IMR-90 (cell line): ENCODE measurements around the gene ZNF575. TPM values are rescaled to one million over a fixed set of nuclear protein-coding genes. Genes with fewer than 3 reads are reported as not detected.

ENCODE experiments used
- ATAC-seq: fragments of 200-7000 bp; cut with Tn5 transposase; 2 replicates; pipeline ENCODE4 v1.9.1; 2020; ENCODE audit warnings: low read depth, mild to moderate bottlenecking, moderate library complexity
- BruUV-seq: library from RNA; stranded (reverse); fragments of 400-500 nt; replicated peaks from 2 replicates; lab custom pipeline; 2021; lab: Mats Ljungman, UMichigan
- CTCF ChIA-PET: fragments of 300-600 bp; formaldehyde crosslinking; extraction: SDS; loops from one replicate; lab custom pipeline; 2021; ENCODE audit warnings: antibody characterized with exemption; lab: Yijun Ruan, JAX
- POLR2A ChIA-PET: fragments of 300-600 bp; sonication (Branson Sonifier 250); formaldehyde crosslinking; loops from one replicate; lab custom pipeline; 2022; ENCODE audit warnings: antibody characterized with exemption; ENCODE audit not compliant: unreplicated experiment; lab: Charles Lee
- DNase-seq: peaks from one replicate; pipeline ENCODE4 v3.0.0; 2013
- H2AFZ ChIP-seq: replicated peaks from 2 replicates; pipeline ENCODE3; 2013; ENCODE audit warnings: low read length, mild to moderate bottlenecking; ENCODE audit not compliant: poor library complexity
- H2AK5ac ChIP-seq: 2 replicates; pipeline ENCODE4 v1.6.1; 2013; ENCODE audit warnings: low read depth, low read length, inconsistent platforms
- H2AK9ac ChIP-seq: replicated peaks from 2 replicates; pipeline ENCODE3; 2013; ENCODE audit warnings: mild to moderate bottlenecking, low read depth, low read length, moderate library complexity; ENCODE audit not compliant: poor library complexity
- H2BK120ac ChIP-seq: 2 replicates; pipeline ENCODE4 v1.6.1; 2013; ENCODE audit warnings: low read depth, low read length, inconsistent platforms
- H2BK15ac ChIP-seq: 3 replicates; pipeline ENCODE4 v1.6.1; 2013; ENCODE audit warnings: low read depth, low read length, inconsistent platforms
- H2BK20ac ChIP-seq: 2 replicates; pipeline ENCODE4 v1.6.1; 2013; ENCODE audit warnings: low read depth, mild to moderate bottlenecking, inconsistent platforms, low read length, moderate library complexity
- H2BK5ac ChIP-seq: 2 replicates; pipeline ENCODE4 v1.6.1; 2013; ENCODE audit warnings: mild to moderate bottlenecking, low read depth, low read length, inconsistent platforms; ENCODE audit not compliant: poor library complexity, severe bottlenecking
- H3K14ac ChIP-seq: replicated peaks from 2 replicates; pipeline ENCODE4 v1.6.1; 2013; ENCODE audit warnings: low read depth, low read length, inconsistent platforms
- H3K18ac ChIP-seq: 2 replicates; pipeline ENCODE4 v1.6.1; 2013; ENCODE audit warnings: low read depth, low read length, control low read depth
- H3K23ac ChIP-seq: 2 replicates; pipeline ENCODE4 v1.6.1; 2013; ENCODE audit warnings: low read depth, low read length, inconsistent platforms
- H3K27ac ChIP-seq: 2 replicates; pipeline ENCODE4 v1.5.1; 2013; ENCODE audit warnings: mild to moderate bottlenecking, control low read depth, low read length; ENCODE audit not compliant: insufficient read depth
- H3K27me3 ChIP-seq: 2 replicates; pipeline ENCODE4 v1.6.1; 2013; ENCODE audit warnings: low read length; ENCODE audit not compliant: control insufficient read depth, insufficient read depth
- H3K36me3 ChIP-seq: 2 replicates; pipeline ENCODE4 v1.6.1; 2013; ENCODE audit warnings: low read length, mixed read lengths; ENCODE audit not compliant: control insufficient read depth, insufficient read depth
- H3K4ac ChIP-seq: 2 replicates; pipeline ENCODE4 v1.6.1; 2013; ENCODE audit warnings: low read depth, low read length, inconsistent platforms
- H3K4me1 ChIP-seq: 2 replicates; pipeline ENCODE4 v1.6.1; 2013; ENCODE audit warnings: low read length, mixed read lengths; ENCODE audit not compliant: control insufficient read depth, insufficient read depth
- H3K4me2 ChIP-seq: 2 replicates; pipeline ENCODE4 v1.6.1; 2013; ENCODE audit warnings: low read depth, mild to moderate bottlenecking, control low read depth, low read length, moderate library complexity
- H3K4me3 ChIP-seq: 2 replicates; pipeline ENCODE4 v1.5.1; 2013; ENCODE audit warnings: low read depth, mild to moderate bottlenecking, control low read depth, low read length, moderate library complexity; ENCODE audit not compliant: insufficient read depth
- H3K56ac ChIP-seq: 2 replicates; pipeline ENCODE4 v1.6.1; 2013; ENCODE audit warnings: low read length, inconsistent platforms; ENCODE audit not compliant: insufficient read depth; ENCODE audit errors: extremely low read depth
- H3K79me1 ChIP-seq, 2 experiments: 2 replicates each; pipeline ENCODE4 v1.6.1; 2013; ENCODE audit warnings: low read length in 2 of 2, inconsistent platforms in 1 of 2, low read depth in 1 of 2
- H3K9ac ChIP-seq: 2 replicates; pipeline ENCODE4 v1.6.1; 2013; ENCODE audit warnings: low read depth, low read length, control low read depth
- H3K9me1 ChIP-seq: 2 replicates; pipeline ENCODE4 v1.6.1; 2013; ENCODE audit warnings: low read length, inconsistent platforms; ENCODE audit not compliant: insufficient read depth
- H3K9me3 ChIP-seq: 2 replicates; pipeline ENCODE4 v1.6.1; 2013; ENCODE audit warnings: low read length; ENCODE audit not compliant: control insufficient read depth, insufficient read depth
- H4K20me1 ChIP-seq: 2 replicates; pipeline ENCODE4 v1.6.1; 2013; ENCODE audit warnings: low read length, inconsistent platforms; ENCODE audit not compliant: insufficient read depth
- H4K5ac ChIP-seq: 2 replicates; pipeline ENCODE4 v1.6.1; 2013; ENCODE audit warnings: mild to moderate bottlenecking, low read depth, low read length, control low read depth
- H4K8ac ChIP-seq, 2 experiments: 2 replicates each; pipeline ENCODE4 v1.6.1; 2013; ENCODE audit warnings: low read depth in 2 of 2, low read length in 2 of 2, control low read depth in 1 of 2, inconsistent platforms in 1 of 2
- H4K91ac ChIP-seq: 2 replicates; pipeline ENCODE4 v1.6.1; 2013; ENCODE audit warnings: low read depth, low read length, inconsistent platforms; ENCODE audit not compliant: insufficient read depth
- BHLHE40 ChIP-seq: fragments of 150-350 bp; IDR thresholded peaks from 2 replicates; pipeline ENCODE4 v1.6.1; 2016; ENCODE audit warnings: mild to moderate bottlenecking, low read depth, low read length
- CEBPB ChIP-seq: IDR thresholded peaks from 2 replicates; pipeline ENCODE4 v1.6.1; 2012; ENCODE audit warnings: low read depth, low read length, improper control_type of control experiment
- CHD1 ChIP-seq: IDR thresholded peaks from 2 replicates; pipeline ENCODE4 v1.6.1; 2012; ENCODE audit warnings: low read depth, low read length, improper control_type of control experiment
- CTCF ChIP-seq: conservative IDR thresholded peaks from 2 replicates; pipeline ENCODE4 v1.5.1; 2012; ENCODE audit warnings: mild to moderate bottlenecking, low read depth, low read length, improper control_type of control experiment
- MAFK ChIP-seq: IDR thresholded peaks from 2 replicates; pipeline ENCODE4 v1.6.1; 2012; ENCODE audit warnings: low read depth, low read length, improper control_type of control experiment
- MAZ ChIP-seq: IDR thresholded peaks from 2 replicates; pipeline ENCODE4 v1.6.1; 2012; ENCODE audit warnings: low read depth, mild to moderate bottlenecking, low read length, improper control_type of control experiment, moderate library complexity, borderline replicate concordance
- MXI1 ChIP-seq: IDR thresholded peaks from 2 replicates; pipeline ENCODE4 v1.6.1; 2012; ENCODE audit warnings: low read depth, mild to moderate bottlenecking, low read length, moderate library complexity, borderline replicate concordance
- NFE2L2 ChIP-seq: fragments of 150-350 bp; IDR thresholded peaks from 2 replicates; pipeline ENCODE4 v1.6.1; 2016; ENCODE audit warnings: low read depth, mild to moderate bottlenecking, low read length
- POLR2A ChIP-seq: IDR thresholded peaks from 2 replicates; pipeline ENCODE4 v1.6.1; 2012; ENCODE audit warnings: mild to moderate bottlenecking, low read depth, low read length
- RAD21 ChIP-seq: IDR thresholded peaks from 2 replicates; pipeline ENCODE4 v1.6.1; 2012; ENCODE audit warnings: low read length, improper control_type of control experiment
- RCOR1 ChIP-seq: IDR thresholded peaks from 2 replicates; pipeline ENCODE4 v1.6.1; 2012; ENCODE audit warnings: mild to moderate bottlenecking, low read length, improper control_type of control experiment; ENCODE audit not compliant: insufficient replicate concordance
- RFX5 ChIP-seq: IDR thresholded peaks from 2 replicates; pipeline ENCODE4 v1.8.0; 2012; ENCODE audit warnings: low read depth, mild to moderate bottlenecking, low read length, moderate library complexity
- SMC3 ChIP-seq: fragments of 150-350 bp; IDR thresholded peaks from 2 replicates; pipeline ENCODE4 v1.6.1; 2016; ENCODE audit warnings: low read depth, mild to moderate bottlenecking, antibody characterized with exemption, low read length, moderate library complexity
- USF2 ChIP-seq: fragments of 150-350 bp; IDR thresholded peaks from 2 replicates; pipeline ENCODE4 v1.6.1; 2017; ENCODE audit warnings: mild to moderate bottlenecking, antibody characterized with exemption, low read length, low read depth
- WGBS, 2 experiments: methylation state at CpG; one replicate each; pipeline versions ENCODE4 v1.1.5 to v1.1.7; 2013; ENCODE audit warnings: missing lambda C conversion rate in 2 of 2; ENCODE audit not compliant: insufficient read length in 1 of 2; ENCODE audit errors: extremely low coverage in 2 of 2; 5-methylcytosine and 5-hydroxymethylcytosine counted together
- dilution Hi-C: fragments of 300-500 bp; cut with HindIII; formaldehyde crosslinking; loops from one replicate; pipeline ENCODE4 v1.14.3; 2018; ENCODE audit warnings: low sequenced_read_pairs; ENCODE audit not compliant: unreplicated experiment
- in situ Hi-C: fragments of 300-500 bp; cut with MboI; formaldehyde crosslinking; loops from 3 replicates; pipeline ENCODE4 v1.14.3; 2019; ENCODE audit warnings: low sequenced_read_pairs, inconsistent platforms, mixed read lengths
- intact Hi-C: fragments of 100-400 bp; cut with micrococcal nuclease; formaldehyde crosslinking; loops from 2 replicates; pipeline ENCODE4 v1.10.0; 2022
- polyA plus RNA-seq, 3 experiments: library from polyadenylated mRNA; depleted of rRNA; stranded (reverse); fragments of >200 nt; gene quantifications; 2 replicates each; pipeline ENCODE4 v1.2.3, GENCODE V29; 2012; ENCODE audit warnings: low replicate concordance in 1 of 3
- total RNA-seq: library from RNA; depleted of rRNA; stranded (reverse); fragments of >200 nt; gene quantifications from 2 replicates; pipeline ENCODE4 v1.2.3, GENCODE V29; 2012

ZNF575 gene
- total and polyA plus RNA-seq, 2 of the 4 experiments (the other 2 are of a cell fraction), result 0.77 TPM; not detected in 1

DNA sequence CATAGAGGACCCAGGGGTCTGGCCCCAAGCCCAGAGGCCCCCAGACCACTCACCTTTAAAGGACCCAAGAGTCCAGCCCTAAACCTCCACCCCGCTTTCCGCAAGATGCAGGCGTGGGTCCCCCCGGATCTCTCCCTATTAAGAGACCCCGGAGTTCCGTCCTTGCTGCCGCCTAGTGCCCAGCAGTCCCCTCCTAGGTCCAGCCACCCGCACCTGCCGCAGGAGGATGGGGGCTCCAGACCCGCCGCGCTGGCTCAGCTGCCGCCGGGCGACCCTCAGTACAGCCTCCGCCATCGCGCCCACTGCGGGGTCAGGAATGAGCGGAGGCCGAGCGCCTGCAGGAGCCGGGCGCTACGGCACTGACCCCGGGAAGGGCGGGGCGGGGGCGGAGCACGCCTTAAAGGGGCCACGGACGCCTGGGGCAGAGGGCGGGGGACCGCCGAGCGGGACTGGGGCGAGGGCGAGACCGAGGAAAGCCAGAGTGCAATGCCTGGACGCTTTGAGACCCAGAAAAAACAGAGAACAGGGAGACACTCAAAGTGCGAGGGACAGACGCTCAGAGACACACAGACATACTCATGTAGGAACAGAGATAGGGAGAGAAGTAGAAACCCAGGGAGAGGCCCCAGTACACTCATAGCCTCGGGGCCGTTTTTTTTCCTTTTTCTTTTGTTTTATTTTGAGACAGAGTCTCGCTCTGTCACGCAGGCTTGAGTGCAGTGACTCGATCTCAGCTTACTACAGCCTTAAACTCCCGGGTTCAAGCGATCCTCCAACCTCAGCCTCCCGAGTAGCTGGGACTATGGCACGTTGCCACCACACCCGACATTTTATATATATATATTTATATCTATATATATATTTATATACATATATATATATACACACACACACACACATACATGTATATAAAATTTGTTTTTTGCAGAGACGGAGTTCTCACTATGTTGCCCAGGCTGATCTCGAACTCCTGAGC, 5.8 kb upstream of the ZNF575 start, which contains the start of gene ETHE1:
Gene ETHE1 (minus strand): TSS at position 318 of the 976 bp plus-strand sequence. CDS start 24 bp downstream, at position 294.
- peak within 1 kb of the TSS; percentile 67 for H2AK5ac ChIP-seq
- intact Hi-C loops, result no loop called here
- POLR2A ChIA-PET, result interaction anchor here (0.6 kb wide), 1 partner anchor 225 kb away, joined by 9 read pairs; no protein-coding TSS in a partner anchor
- H3K18ac ChIP-seq, result peak within 1 kb of the TSS; percentile 93
- peaks cover 17 to 55% of the 10 kb centered on the region in 2 experiments; a peak in 3 of 4 replicates for H3K79me1 ChIP-seq
- peak within 1 kb of the TSS; percentile 82 for H3K9ac ChIP-seq
- peak within 1 kb of the TSS; percentile 96 for H3K4ac ChIP-seq
- H3K27ac ChIP-seq, result peak within 1 kb of the TSS; percentile 78
- H2BK120ac ChIP-seq, result peak within 1 kb of the TSS; percentile 98
- H2AK9ac ChIP-seq, result peak within 1 kb of the TSS; percentile 84
- in situ Hi-C loops, result loop anchor here (10.0 kb wide), 1 partner anchor 422 kb away; no protein-coding TSS in a partner anchor
- CTCF ChIA-PET, result interaction anchor here (1.3 to 1.7 kb wide), 2 partner anchors 8 to 80 kb away, joined by 5 to 13 read pairs; no protein-coding TSS in a partner anchor
- peak within 1 kb of the TSS; percentile 89 for H4K91ac ChIP-seq
- peak within 1 kb of the TSS; percentile 95 for H4K5ac ChIP-seq
- no peaks in the 10 kb centered on the region for H3K9me3 ChIP-seq
- ATAC-seq (peak; percentile 90), DNase-seq (peak; percentile 31)
- H2BK15ac ChIP-seq, result peak within 1 kb of the TSS; percentile 82; the same call in 1 of the 3 replicates
- H3K9me1 ChIP-seq, result peaks cover 11% of the 10 kb centered on the region
- peak within 1 kb of the TSS; percentile 91 to 100 for H4K8ac ChIP-seq
- dilution Hi-C loops, result no loop called here
- peak within 1 kb of the TSS; percentile 98 for H3K23ac ChIP-seq
- peaks cover 6% of the 10 kb centered on the region for H4K20me1 ChIP-seq
- BruUV-seq, result no TSS peak
- H3K14ac ChIP-seq, result peak within 1 kb of the TSS; percentile 93
- peak within 1 kb of the TSS; percentile 94 for H2AFZ ChIP-seq
- peak within 1 kb of the TSS; percentile 96 for H3K4me3 ChIP-seq
- H3K4me2 ChIP-seq, result peak within 1 kb of the TSS; percentile 98
- H2BK20ac ChIP-seq, result peak within 1 kb of the TSS; percentile 83; the same call in 1 of the 2 replicates
- H3K27me3 ChIP-seq, result no peaks in the 10 kb centered on the region
- H3K56ac ChIP-seq, result peak within 1 kb of the TSS; percentile 89
- H2BK5ac ChIP-seq, result peak within 1 kb of the TSS; percentile 82
- H3K4me1 ChIP-seq, result peaks cover 4% of the 10 kb centered on the region
- 0% methylated on average over 13 of the region's 54 CpGs; no CpG with 5 or more reads in 1 of the 2 experiments for WGBS, 2 experiments
- no peaks in the 10 kb centered on the region for H3K36me3 ChIP-seq
- TF ChIP-seq MAFK (no peak), POLR2A (peak; percentile 60), MXI1 (no peak), NFE2L2 (no peak), RFX5 (no peak), BHLHE40 (no peak), RAD21 (no peak), CEBPB (no peak), MAZ (peak; percentile 70), CHD1 (no peak), SMC3 (no peak), USF2 (no peak), CTCF (no peak), RCOR1 (no peak)
